ENCODE data around the gene STRIP1.

Gene STRIP1

GRCh38 chr1:110051262-110051648 lies 16.8 kb downstream of the STRIP1 start:
- no peak for DNase-seq

- DNase-seq = peak; percentile 36 to 59
Measured at GRCh38 chr1:110053552-110054428, 19.4 kb downstream of the STRIP1 start.

- DNase-seq = no peak
Measured at GRCh38 chr1:110055493-110056284, 21.3 kb downstream of the STRIP1 start.

- no peak for DNase-seq
Measured at GRCh38 chr1:110056285-110056683, 21.9 kb downstream of the STRIP1 start.

GRCh38 chr1:110056776-110057175 lies 22.4 kb downstream of the STRIP1 start:
- no peak for DNase-seq

GRCh38 chr1:110057963-110058518 lies 23.6 kb downstream of the STRIP1 start:
- DNase-seq = peak; percentile 68 to 77

GRCh38 chr1:110058591-110058990 lies 24.2 kb downstream of the STRIP1 start:
- no peak for DNase-seq

- DNase-seq = no peak
Measured at GRCh38 chr1:110059133-110059863, 24.9 kb downstream of the STRIP1 start.

- peak; percentile 63 to 68 for DNase-seq
Measured at GRCh38 chr1:110060034-110060661, 25.7 kb downstream of the STRIP1 start.

DNA sequence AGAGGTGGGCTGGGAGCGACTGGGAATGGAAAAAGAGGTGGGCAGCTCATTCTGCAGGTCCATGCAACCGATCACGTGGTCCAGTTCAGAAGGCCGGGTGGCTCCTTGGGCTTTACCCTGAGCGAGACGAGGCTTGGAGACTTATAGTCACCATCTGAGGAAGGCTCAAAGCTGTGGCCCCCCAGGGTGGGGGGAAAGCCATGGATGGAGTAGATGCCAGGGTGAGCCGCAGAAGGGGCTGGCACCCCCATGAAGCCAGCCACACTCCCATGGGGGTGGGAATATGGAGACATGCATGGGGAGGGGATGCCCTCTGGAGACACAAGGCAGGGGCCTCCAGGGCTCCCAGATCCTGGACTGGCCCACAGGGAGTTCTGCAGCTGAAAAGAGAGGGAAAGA lies 26.2 kb downstream of the STRIP1 start:
- no peak for DNase-seq

DNA sequence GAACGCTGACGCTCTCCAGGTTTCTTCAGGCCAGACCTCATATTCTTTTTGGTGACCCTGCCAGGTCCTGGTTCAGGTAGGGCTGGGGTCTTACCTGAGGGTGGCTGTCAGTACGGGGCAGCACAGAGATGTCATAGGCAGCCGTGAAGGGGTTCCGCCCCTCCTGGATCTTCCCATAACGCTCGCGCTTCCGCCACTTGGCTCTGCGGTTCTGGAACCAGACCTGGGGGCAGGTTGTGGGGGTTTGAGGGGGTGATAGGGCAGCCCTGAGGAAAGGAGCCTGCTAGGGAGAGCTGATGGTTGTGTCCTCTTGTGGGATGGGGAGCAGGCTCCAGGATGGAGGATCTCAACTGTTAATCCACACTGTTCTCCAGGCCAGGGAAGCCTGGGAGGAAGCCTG lies 26.9 kb downstream of the STRIP1 start:
- DNase-seq = no peak

- no peak for DNase-seq
Measured at GRCh38 chr1:110062612-110063011, 28.2 kb downstream of the STRIP1 start.

DNA sequence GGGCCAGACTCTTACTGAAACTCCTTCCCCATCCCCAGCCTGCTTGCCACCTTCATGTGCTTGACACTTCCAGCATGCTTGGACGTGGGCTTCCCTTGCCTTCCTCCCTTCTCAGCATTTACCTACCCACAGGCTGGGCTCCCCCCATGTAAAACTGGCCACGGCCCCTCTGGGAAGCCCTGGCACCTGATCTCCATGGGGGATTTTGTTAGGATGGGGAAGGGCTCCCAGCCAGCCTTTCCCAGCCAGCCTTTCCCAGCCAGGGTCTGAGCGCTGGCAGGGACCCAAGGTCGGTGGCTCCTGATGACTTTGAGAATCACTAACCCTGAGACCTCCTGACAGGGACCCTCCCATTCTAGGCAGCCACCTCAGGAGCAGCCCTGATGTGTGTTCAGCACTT lies 29.4 kb downstream of the STRIP1 start:
- no peak for DNase-seq

- no peak for DNase-seq
Measured at GRCh38 chr1:110064576-110065337, 30.3 kb downstream of the STRIP1 start.

- DNase-seq = no peak
Measured at GRCh38 chr1:110065841-110066240, 31.4 kb downstream of the STRIP1 start.

- DNase-seq = no peak
Measured at GRCh38 chr1:110067479-110067892, 33.1 kb downstream of the STRIP1 start.

GRCh38 chr1:110067893-110068645 lies 33.6 kb downstream of the STRIP1 start:
- DNase-seq = peak in 1 of 2 donors; percentile 29

DNA sequence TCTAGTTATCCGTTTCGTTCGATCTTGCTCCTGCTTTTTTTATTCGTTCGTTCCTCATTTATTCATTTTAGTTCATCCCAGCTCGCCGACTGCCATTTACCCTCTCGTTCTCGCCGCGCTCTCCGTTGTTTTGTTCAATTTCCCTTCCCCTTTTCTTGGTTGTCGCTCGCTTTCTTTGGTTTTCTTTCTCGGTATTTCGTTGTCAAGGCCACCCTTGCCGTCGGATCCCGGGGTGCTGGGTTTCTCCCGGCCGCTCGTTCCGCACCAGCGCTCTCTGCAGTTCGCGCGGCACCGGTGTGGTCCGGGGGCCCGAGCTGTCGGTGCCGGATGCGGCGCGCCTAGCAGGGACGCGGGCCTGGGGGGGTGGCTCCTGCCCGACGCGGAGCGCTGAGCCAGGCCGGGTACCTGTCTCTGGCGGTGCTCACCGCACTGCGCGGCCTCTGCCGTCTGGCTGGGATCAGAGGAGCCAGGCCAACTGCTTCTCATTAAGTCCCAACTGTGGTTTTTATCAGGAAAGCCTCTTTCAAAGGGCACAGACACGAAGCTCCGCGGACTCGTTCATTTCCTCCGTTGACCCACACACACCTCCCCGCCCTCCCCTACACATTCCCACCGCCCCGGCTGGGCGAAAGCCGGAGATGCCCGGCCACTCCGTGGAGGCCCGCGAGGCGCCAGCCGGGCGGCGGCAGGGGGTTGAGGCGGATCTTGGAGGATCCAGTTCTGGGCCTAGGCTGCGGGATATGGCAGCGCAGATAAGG lies 34.4 kb downstream of the STRIP1 start:
- peak in 1 of 2 donors; percentile 13 for DNase-seq

- no peak for DNase-seq
Measured at GRCh38 chr1:110069404-110070281, 35.2 kb downstream of the STRIP1 start.

All from inflammatory macrophage (primary cell).